Measurements from ENCODE around the gene ADNP2. TPM values are rescaled to one million over a fixed set of nuclear protein-coding genes. Genes with fewer than 3 reads are reported as not detected.

The ADNP2 gene
- total RNA-seq, 2 donors from 2014 or later, result 17.8 to 18.1 TPM

- TF ChIP-seq CTCF (IDR thresholded peaks at IDR 0.05), result no peak
- DNase-seq, result no peak
- no peaks in the 10 kb centered on the region for H3K4me1 ChIP-seq
- H3K27me3 ChIP-seq, result no peaks in the 10 kb centered on the region
- H3K9me3 ChIP-seq, result no peaks in the 10 kb centered on the region
- intact Hi-C loops (cut with DNase I), result loop anchor here (5.0 kb wide), 1 partner anchor 68 kb away; no protein-coding TSS in a partner anchor
- no peak overlapping the region for H3K27ac ChIP-seq
- H3K36me3 ChIP-seq, result no peaks in the 10 kb centered on the region
- no peak overlapping the region for H3K9ac ChIP-seq (ENCODE audit: low read depth in 2 of 2, low read length in 2 of 2)
- no peak overlapping the region for H3K4me3 ChIP-seq
Observed at GRCh38 chr18:80105369-80106167, 3.5 kb upstream of the ADNP2 start.

GRCh38 chr18:80106482-80107051 lies 2.5 kb upstream of the ADNP2 start:
- H3K4me3 ChIP-seq, result no peak overlapping the region
- intact Hi-C loops (cut with DNase I), result loop anchor here (5.0 kb wide), 1 partner anchor 69 kb away; no protein-coding TSS in a partner anchor
- no peak overlapping the region for H3K9ac ChIP-seq (ENCODE audit: low read depth in 2 of 2, low read length in 2 of 2)
- TF ChIP-seq CTCF (IDR thresholded peaks at IDR 0.05), result no peak
- no peaks in the 10 kb centered on the region for H3K4me1 ChIP-seq
- no peaks in the 10 kb centered on the region for H3K36me3 ChIP-seq
- DNase-seq, result no peak
- no peaks in the 10 kb centered on the region for H3K9me3 ChIP-seq
- H3K27ac ChIP-seq, result no peak overlapping the region
- no peaks in the 10 kb centered on the region for H3K27me3 ChIP-seq

GRCh38 chr18:80107426-80107825 lies 1.6 kb upstream of the ADNP2 start:
- Histone ChIP-seq H3K9me3 (no peaks in the 10 kb centered on the region), H3K36me3 (no peaks in the 10 kb centered on the region), H3K4me3 (no peak overlapping the region), H3K27ac (no peak overlapping the region), H3K9ac (ENCODE audit: low read depth in 2 of 2, low read length in 2 of 2) (no peak overlapping the region), H3K4me1 (no peaks in the 10 kb centered on the region), H3K27me3 (no peaks in the 10 kb centered on the region)
- DNase-seq, result no peak
- intact Hi-C loops (cut with DNase I), result loop anchor here (5.0 kb wide), 1 partner anchor 70 kb away; no protein-coding TSS in a partner anchor
- no peak for TF ChIP-seq CTCF (IDR thresholded peaks at IDR 0.05)

GRCh38 chr18:80108121-80108536 lies 933 bp upstream of the ADNP2 start:
- intact Hi-C loops (cut with DNase I), result loop anchor here (5.0 kb wide), 1 partner anchor 71 kb away; no protein-coding TSS in a partner anchor
- no peaks in the 10 kb centered on the region for H3K4me1 ChIP-seq
- no peaks in the 10 kb centered on the region for H3K9me3 ChIP-seq
- no peak overlapping the region for H3K9ac ChIP-seq (ENCODE audit: low read depth in 2 of 2, low read length in 2 of 2)
- DNase-seq, result no peak
- no peak overlapping the region for H3K4me3 ChIP-seq
- no peak for TF ChIP-seq CTCF (IDR thresholded peaks at IDR 0.05)
- H3K27me3 ChIP-seq, result no peaks in the 10 kb centered on the region
- H3K36me3 ChIP-seq, result no peaks in the 10 kb centered on the region
- H3K27ac ChIP-seq, result peak overlapping the region; percentile 3

- no peaks in the 10 kb centered on the region for H3K9me3 ChIP-seq
- peak; percentile 57 for DNase-seq
- no peaks in the 10 kb centered on the region for H3K4me1 ChIP-seq
- H3K36me3 ChIP-seq, result no peaks in the 10 kb centered on the region
- no peaks in the 10 kb centered on the region for H3K27me3 ChIP-seq
- TF ChIP-seq CTCF (IDR thresholded peaks at IDR 0.05), result no peak
- H3K4me3 ChIP-seq, result peak overlapping the region; percentile 56
- H3K9ac ChIP-seq (ENCODE audit: low read depth in 2 of 2, low read length in 2 of 2), result peak overlapping the region; percentile 53 to 73
- peak overlapping the region; percentile 12 for H3K27ac ChIP-seq
- intact Hi-C loops (cut with DNase I), result loop anchor here (5.0 kb wide), 1 partner anchor 72 kb away; no protein-coding TSS in a partner anchor
Observed at GRCh38 chr18:80109676-80110078, 615 bp downstream of the ADNP2 start.

Data from colonic mucosa (tissue), 4 donors.